Measurements from ENCODE around the gene GRAMD4.

The GRAMD4 gene

GRCh38 chr22:46674906-46675305, 54.7 kb downstream of the GRAMD4 start:
- DNase-seq: no peak

- no peak for DNase-seq
These were observed 55.3 kb downstream of the GRAMD4 start for GRCh38 chr22:46675479-46675878.

GRCh38 chr22:46675938-46676337, 55.8 kb downstream of the GRAMD4 start:
- no peak for DNase-seq

GRCh38 chr22:46676479-46676878, 56.3 kb downstream of the GRAMD4 start:
- no peak for DNase-seq

GRCh38 chr22:46676881-46677280, 56.7 kb downstream of the GRAMD4 start:
- DNase-seq: no peak

- no peak for DNase-seq
These were observed 57.3 kb downstream of the GRAMD4 start for GRCh38 chr22:46677323-46678002.

- no peak for DNase-seq
These were observed 57.9 kb downstream of the GRAMD4 start for GRCh38 chr22:46678003-46678657.

GRCh38 chr22:46678785-46679700, 58.9 kb downstream of the GRAMD4 start:
- DNase-seq: no peak

- no peak for DNase-seq
These were observed 59.6 kb downstream of the GRAMD4 start for GRCh38 chr22:46679706-46680269.

- peak in 1 of 2 donors; percentile 31 for DNase-seq
These were observed 60.8 kb downstream of the GRAMD4 start for GRCh38 chr22:46681010-46681409.

- DNase-seq: no peak
These were observed 62.0 kb downstream of the GRAMD4 start for GRCh38 chr22:46682011-46682731.

- peak in 1 of 2 donors; percentile 57 for DNase-seq
These were observed 64.5 kb downstream of the GRAMD4 start for GRCh38 chr22:46684706-46685105.

- DNase-seq: no peak
These were observed 66.2 kb downstream of the GRAMD4 start for GRCh38 chr22:46686221-46687047.

GRCh38 chr22:46687048-46687444, 66.9 kb downstream of the GRAMD4 start:
- DNase-seq: no peak

GRCh38 chr22:46687460-46687859, 67.3 kb downstream of the GRAMD4 start:
- no peak for DNase-seq

GRCh38 chr22:46688949-46689348, 68.8 kb downstream of the GRAMD4 start:
- DNase-seq: no peak

GRCh38 chr22:46690146-46690545, 70.0 kb downstream of the GRAMD4 start:
- DNase-seq: no peak

- no peak for DNase-seq
These were observed 71.4 kb downstream of the GRAMD4 start for GRCh38 chr22:46691571-46691970.

GRCh38 chr22:46693634-46694415, 73.6 kb downstream of the GRAMD4 start:
- no peak for DNase-seq

- DNase-seq: no peak
These were observed 74.4 kb downstream of the GRAMD4 start for GRCh38 chr22:46694416-46695170.
